GM19035 (cell line): ENCODE results near the gene SPATA9.
"Not testable (repeated sequence)": the region's sequence is repeated elsewhere in the genome, so short reads cannot be mapped to it uniquely, and the experiment has no call there.

Experiments
- ATAC-seq: cut with Tn5 transposase; IDR thresholded peaks from one replicate; pipeline ENCODE4 v1.9.1; 2021; ENCODE audit not compliant: unreplicated experiment

The SPATA9 gene

DNA sequence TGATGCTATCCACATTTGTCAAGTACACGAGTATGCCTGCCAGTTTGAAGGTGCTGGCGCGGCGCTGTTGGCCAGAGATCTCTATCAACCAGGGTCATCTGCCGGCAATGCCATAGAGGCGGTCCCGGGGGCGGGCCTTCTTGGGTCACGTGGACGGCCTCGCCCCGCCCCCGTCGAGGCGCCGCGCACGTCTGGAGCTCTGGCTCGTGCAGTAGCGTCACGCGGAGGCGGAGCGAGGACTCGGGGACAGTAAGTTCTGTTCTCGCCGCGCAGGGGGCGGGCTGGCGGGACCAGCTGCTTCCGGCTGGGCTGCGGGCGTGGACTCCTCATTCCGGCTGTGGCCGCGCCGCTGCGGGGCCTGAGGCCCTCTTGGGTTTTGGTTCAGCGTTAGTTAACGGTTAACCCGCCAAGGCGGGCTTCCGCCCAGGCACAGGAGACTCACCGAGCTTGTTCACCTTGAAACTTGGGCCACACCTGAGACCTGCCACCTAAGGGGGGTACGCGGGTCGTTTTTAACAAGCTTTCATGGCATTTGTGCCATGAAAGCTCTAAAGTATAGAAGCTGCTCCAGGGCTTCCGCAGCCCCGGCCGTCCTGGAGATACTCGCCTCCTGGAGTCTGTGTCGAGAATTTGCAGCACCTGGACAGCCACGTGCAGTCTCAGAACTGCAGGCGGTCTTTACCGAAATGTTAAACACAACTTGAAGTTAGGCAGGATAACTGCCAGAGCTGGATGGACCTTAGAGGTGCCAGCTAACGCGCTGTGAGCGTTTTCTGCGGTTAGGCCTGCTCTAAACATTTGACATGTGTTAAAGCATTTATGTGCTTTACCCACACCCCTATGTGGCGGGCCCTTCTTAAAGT lies 36.0 kb downstream of the SPATA9 start, which contains the start of gene RFESD:
Gene RFESD, plus strand, starts transcription at position 209 of the 863 bp plus-strand sequence. CDS start 5,495 bp downstream, outside the sequence.
- peak; percentile 97 for ATAC-seq

DNA sequence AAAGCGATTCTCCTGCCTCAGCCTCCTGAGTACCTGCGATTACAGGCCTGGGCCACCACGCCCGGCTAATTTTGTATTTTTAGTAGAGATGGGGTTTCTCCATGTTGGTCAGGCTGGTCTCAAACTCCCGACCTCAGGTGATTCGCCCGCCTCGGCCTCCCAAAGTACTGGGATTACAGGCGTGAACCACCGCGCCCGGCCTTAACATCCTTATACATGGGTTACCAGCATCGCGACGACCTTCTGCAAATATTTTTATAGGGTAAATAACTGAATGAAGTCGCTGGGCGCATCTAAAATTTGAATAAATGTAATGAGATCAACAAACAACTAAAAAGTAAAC lies 36.6 kb downstream of the SPATA9 start:
- not testable (repeated sequence) for ATAC-seq

- ATAC-seq: peak; percentile 41
Measured at GRCh38 chr5:95644351-95645042, 38.3 kb downstream of the SPATA9 start.

DNA sequence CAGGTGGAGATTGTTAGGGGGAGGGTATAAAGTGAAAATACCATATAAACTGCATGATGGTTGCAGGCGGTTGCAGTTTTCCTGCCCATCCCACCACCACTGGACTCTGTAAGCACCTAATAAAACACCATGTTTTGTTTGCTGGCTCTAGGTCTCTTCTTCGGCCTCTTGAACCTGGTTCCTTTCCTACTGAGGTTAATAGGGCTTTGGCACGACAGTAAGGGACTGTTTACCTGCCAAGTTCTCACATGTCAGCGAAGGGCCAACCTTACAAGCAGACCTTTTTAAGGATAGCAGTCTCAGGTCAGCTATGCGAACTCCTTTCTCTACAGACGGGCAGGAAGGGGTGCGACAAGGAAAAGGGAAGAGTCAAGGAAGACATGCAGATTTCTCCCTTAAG lies 39.6 kb downstream of the SPATA9 start:
- no peak for ATAC-seq

DNA sequence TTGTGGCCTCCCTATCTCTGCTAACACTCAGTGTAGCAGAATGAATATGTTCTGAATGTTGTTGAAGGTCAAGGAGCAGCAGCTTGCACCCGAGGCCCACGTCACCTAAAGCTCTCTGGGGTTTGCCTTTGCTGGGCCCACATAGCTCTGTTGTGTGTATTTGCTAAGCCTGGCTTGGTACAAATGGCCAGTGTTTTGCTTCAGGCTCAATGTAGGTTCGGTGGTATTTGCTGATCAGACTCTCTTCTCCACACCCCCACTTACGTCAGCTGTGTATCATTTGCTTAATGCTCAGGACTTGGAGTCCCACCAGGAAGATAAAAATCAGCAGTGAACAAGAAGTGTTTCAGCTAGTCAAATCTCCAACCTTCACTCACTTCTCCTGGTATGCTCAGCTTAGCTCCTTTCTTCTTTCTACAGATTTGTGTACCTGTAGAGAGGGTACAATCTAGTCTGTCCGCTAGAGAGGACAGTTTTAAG lies 41.0 kb downstream of the SPATA9 start:
- no peak for ATAC-seq

DNA sequence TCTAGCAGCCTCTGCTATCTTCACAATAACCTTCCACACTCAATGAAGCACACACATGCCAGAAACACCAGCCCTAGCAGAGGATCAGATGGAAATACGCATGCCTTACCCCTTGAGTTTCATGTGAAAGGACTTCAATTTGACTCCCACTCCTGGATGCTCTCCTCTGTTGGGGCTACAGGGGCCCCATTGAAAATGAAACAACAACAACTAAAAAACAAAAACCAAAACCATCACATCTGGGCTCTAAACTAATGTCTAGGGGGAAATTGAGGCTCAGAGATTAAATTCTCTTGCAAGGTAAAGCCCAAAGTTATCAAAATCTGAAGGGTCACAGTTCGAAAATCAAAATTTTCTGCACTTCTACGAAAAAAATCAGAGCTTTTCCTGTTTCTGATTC lies 44.2 kb downstream of the SPATA9 start:
- no peak for ATAC-seq

- no peak for ATAC-seq
Measured at GRCh38 chr5:95634081-95634480, 48.7 kb downstream of the SPATA9 start.

- no peak for ATAC-seq
Measured at GRCh38 chr5:95633671-95634070, 49.1 kb downstream of the SPATA9 start.

- not testable (repeated sequence) for ATAC-seq
Measured at GRCh38 chr5:95632942-95633341, 49.8 kb downstream of the SPATA9 start.

GRCh38 chr5:95631991-95632675 lies 50.7 kb downstream of the SPATA9 start:
- peak; percentile 83 for ATAC-seq

- ATAC-seq: no peak
Measured at GRCh38 chr5:95631255-95631958, 51.4 kb downstream of the SPATA9 start.

DNA sequence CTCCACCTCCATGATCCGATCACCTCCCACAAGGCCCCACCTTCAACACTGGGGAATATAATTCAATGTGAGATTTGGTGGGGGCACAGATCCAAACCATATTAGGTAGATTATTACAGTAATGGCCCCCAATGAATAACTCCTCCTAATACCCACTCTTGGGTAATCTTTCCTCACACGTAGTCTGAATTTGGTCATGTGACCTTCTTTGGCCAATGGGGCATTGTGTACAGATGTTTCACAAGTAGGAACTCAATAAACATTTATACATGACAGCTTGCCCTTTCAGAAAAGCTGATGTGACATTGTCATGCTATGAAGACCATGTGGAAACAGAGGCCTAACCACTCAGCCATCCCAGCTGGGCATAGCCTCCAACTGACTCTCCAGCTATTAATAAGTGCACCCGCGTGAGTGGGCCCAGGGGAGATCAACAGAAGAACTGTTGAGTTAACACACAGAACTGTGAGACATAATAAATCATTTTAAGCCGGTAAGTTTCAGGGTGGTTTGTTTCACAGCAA lies 52.3 kb downstream of the SPATA9 start:
- no peak for ATAC-seq

GRCh38 chr5:95628933-95629332 lies 53.9 kb downstream of the SPATA9 start:
- ATAC-seq: no peak

DNA sequence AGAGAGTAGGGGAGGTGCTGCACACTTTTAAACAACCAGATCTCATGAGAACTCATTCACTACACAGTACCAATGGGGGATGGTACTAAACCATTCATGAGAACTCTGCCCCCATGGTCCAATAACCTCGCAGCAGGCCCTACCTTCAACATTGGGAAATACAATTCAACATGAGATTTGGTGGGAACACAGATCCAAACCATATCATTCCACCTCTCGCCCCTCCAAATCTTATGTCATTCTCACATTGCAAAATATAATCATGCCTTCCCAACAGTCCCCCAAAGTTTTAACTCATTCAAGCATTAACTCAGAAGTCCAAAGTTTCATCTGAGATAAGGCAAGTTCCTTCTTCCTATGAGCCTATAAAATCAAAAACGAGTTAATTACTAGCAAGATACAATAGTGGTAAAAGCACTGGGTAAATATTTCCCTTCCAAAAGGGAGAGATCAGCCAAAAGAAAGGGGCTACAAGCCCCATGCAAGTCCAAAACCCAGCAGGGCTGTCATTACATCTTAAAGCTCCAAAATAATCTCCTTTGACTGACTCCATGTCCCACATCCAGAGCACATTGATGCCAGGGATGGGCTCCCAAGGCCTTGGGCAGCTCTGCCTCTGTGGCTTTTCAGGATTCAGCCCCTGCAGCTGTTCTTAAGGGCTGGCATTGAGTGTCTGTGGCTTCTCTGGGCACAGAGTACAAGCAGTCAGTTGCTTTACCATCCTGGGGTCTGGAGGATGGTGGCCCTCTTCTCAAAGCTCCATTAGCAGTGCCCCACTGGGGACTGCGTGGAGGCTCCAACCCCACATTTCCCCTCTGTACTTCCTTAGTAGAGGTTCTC lies 54.6 kb downstream of the SPATA9 start:
- no peak for ATAC-seq

- ATAC-seq: no peak
Measured at GRCh38 chr5:95626701-95627100, 56.1 kb downstream of the SPATA9 start.

- no peak for ATAC-seq
Measured at GRCh38 chr5:95624368-95624767, 58.4 kb downstream of the SPATA9 start.

DNA sequence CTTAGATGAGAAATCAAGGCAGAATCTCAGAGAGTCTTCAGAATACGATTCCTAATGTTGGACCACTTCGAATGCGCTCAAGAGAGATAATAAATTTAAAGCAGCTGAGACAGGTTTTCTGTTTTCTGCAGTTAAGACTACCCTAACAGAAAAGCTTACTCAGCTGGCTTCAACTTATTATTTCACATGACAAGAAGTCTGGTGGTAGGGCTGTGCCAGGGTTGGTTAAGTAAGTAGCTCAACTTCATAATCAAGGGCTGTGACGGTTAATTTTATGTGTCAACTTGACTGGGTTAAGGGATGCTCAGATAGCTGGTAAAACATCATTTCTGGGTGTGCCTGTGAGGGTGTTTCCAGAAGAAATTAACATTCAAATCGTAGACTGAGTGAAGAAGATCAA lies 59.1 kb downstream of the SPATA9 start:
- no peak for ATAC-seq

DNA sequence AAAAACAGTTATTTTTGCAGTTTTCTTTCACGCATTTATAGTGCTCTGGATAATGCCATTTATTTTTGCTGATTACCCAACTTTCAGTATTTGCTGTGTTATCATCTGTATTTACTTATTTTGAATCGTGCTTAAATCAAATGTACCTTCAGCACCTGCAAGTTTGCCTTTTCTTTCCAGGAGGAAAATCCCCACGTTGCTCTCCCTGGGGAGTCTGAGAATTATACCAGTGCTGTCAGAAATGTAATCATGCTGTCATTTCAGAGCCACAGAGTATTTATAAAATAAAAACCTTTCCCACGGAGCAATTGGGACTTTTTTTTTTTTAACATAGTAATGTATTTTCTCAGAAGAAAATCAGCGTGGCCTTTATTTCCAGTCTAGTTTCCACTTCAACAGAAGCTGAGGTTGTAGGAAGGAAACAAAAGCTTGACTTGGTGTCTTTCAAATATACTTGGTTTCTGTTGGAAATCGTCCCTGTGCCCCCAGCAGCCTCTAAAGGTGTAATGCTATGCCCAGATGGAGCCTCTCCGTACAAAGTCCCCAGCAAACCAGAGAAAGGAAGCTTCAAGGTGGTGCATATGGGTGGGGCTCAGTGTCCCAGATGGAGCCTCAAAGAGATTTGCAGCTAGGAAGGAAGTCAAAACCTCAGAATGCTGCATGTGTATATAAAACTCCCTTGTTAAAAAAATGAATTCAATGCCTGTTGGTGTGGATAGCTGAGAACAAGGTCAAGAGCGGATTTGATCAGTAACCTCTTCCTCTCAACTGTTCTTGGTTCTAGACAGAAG lies 60.8 kb downstream of the SPATA9 start:
- no peak for ATAC-seq
